Measurements from ENCODE around the gene SULT1A2. TPM values are rescaled to one million over a fixed set of nuclear protein-coding genes. Genes with fewer than 3 reads are reported as not detected.
"Not testable (repeated sequence)": the region's sequence is repeated elsewhere in the genome, so short reads cannot be mapped to it uniquely, and the experiment has no call there.

SULT1A2 gene
- total and polyA plus RNA-seq, 2 of the 8 experiments (the other 6 are each of a cell fraction or from before 2014, with no cell fraction given) = 0.29 to 0.35 TPM

GRCh38 chr16:28630905-28631304 lies 34.1 kb upstream of the SULT1A2 start:
- not testable (repeated sequence) for H4K8ac ChIP-seq (ENCODE audit: extremely low read depth, insufficient read depth, low read length); H4K20me1 ChIP-seq (replicated peaks in 1 of 2; ENCODE audit: control insufficient read depth in 1 of 2, insufficient read depth in 2 of 2, low read length in 2 of 2)

More at GRCh38 chr16:28630905-28631304, 34.1 kb upstream of the SULT1A2 start:
- H2AK5ac ChIP-seq (ENCODE audit: low read depth, low read length); POLR2A ChIA-PET (ENCODE audit: partially characterized antibody); H3K23ac ChIP-seq (ENCODE audit: insufficient read length); H3K27me3 ChIP-seq (replicated peaks in 1 of 4; ENCODE audit: control insufficient read depth in 3 of 4, extremely low read depth in 1 of 4, insufficient read depth in 3 of 4, low read length in 3 of 4); H2BK120ac ChIP-seq (replicated peaks; ENCODE audit: low read depth, low read length); H3K14ac ChIP-seq (ENCODE audit: insufficient read length); H3K27ac ChIP-seq (ENCODE audit: low read depth, low read length); H3K4ac ChIP-seq (replicated peaks; ENCODE audit: insufficient read length, low read depth, low read length); CTCF ChIA-PET (ENCODE audit: partially characterized antibody); H3K9me3 ChIP-seq (ENCODE audit: insufficient read depth in 2 of 2, low read depth in 1 of 2, low read length in 1 of 2); H2BK5ac ChIP-seq (ENCODE audit: low read depth, low read length); H3K18ac ChIP-seq (ENCODE audit: extremely low read depth, low read length); H2BK12ac ChIP-seq (ENCODE audit: low read depth, low read length); H3K4me3 ChIP-seq (ENCODE audit: extremely low read depth in 1 of 4, insufficient read depth in 2 of 4, low read depth in 3 of 4, low read length in 4 of 4); H4K5ac ChIP-seq (ENCODE audit: insufficient read length, low read depth, low read length); H3K56ac ChIP-seq (replicated peaks; ENCODE audit: insufficient read length, low read depth, low read length); H4K91ac ChIP-seq (replicated peaks; ENCODE audit: insufficient read length, low read length); H3K4me2 ChIP-seq (ENCODE audit: insufficient read depth in 1 of 2, low read depth in 2 of 2, low read length in 2 of 2); H2BK20ac ChIP-seq (ENCODE audit: low read length); H2BK15ac ChIP-seq (ENCODE audit: low read length); FAIRE-seq; H3K4me1 ChIP-seq (replicated peaks in 1 of 4; ENCODE audit: control insufficient read depth in 3 of 4, insufficient read depth in 4 of 4, low read length in 3 of 4); H3K36me3 ChIP-seq (ENCODE audit: control insufficient read depth in 2 of 4, insufficient read depth in 4 of 4, low read length in 3 of 4); H3K79me1 ChIP-seq (ENCODE audit: low read depth, low read length); H3K79me2 ChIP-seq (ENCODE audit: control insufficient read depth in 1 of 2, insufficient read depth in 2 of 2, low read length in 2 of 2); H3K9ac ChIP-seq (replicated peaks in 1 of 4; ENCODE audit: extremely low read depth in 1 of 4, low read depth in 3 of 4, low read length in 3 of 4); H2AFZ ChIP-seq (ENCODE audit: low read length); DNase-seq (ENCODE audit: low read depth in 1 of 2, low spot score in 2 of 2); H3K23me2 ChIP-seq (ENCODE audit: low read depth, low read length): not testable (repeated sequence)
- WGBS, 2 experiments (ENCODE audit: extremely low coverage in 1 of 2, insufficient coverage in 1 of 2, insufficient read length in 1 of 2, insufficient replicate concordance in 2 of 2, low coverage in 1 of 2, low lambda C conversion rate in 2 of 2, missing lambda C conversion rate in 1 of 2) = 85% methylated on average over 4 of the region's 5 CpGs; no CpG with 5 or more reads in 1 of the 2 experiments

All from H1 (cell line).